HG03439 (cell line): ENCODE measurements around the gene ZNF783.
"Not testable (repeated sequence)": the region's sequence is repeated elsewhere in the genome, so short reads cannot be mapped to it uniquely, and the experiment has no call there.

Experiments used
- ATAC-seq: cut with Tn5 transposase; IDR thresholded peaks from one replicate; pipeline ENCODE4 v1.9.1; 2021; ENCODE audit warnings: mild to moderate bottlenecking, moderate library complexity; ENCODE audit not compliant: unreplicated experiment

Gene ZNF783

DNA sequence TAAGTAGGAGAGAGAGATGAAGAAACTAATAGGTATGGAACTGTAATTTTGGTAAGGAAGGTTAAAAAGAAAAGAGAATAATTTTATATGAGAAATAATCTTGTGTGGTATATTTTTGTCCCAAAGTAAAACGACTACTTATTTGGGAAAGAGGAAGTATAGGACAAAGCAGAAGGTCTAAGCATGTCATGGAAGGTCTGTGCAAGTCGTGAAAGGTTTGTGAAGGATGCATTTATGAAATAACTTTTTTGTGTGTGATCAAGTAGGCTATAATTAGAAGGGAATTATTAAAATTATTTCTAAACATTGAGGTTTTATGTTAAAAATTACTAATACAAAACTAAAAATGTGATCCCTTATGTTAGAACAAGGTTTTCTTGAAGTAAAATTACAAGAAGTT lies 63.3 kb downstream of the ZNF783 start:
- no peak for ATAC-seq

DNA sequence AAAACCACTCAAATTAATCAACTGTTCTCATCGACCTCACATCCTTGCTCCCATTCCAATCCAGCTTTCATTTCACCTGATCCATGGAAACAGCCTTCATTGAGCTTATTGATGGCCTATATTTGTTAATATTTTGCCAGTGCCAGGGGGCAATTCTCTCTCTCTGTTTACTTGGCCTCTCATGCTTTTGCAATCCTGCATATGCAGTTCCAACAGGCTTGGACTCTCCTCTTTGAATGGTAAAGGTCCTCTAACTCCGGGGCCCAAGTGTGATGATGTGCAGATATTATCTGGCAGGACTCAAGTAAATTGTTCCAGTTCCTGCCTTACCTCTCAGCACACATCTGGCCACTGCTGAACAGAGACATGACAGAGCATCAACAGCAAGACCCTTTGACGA lies 67.3 kb downstream of the ZNF783 start:
- ATAC-seq: no peak

DNA sequence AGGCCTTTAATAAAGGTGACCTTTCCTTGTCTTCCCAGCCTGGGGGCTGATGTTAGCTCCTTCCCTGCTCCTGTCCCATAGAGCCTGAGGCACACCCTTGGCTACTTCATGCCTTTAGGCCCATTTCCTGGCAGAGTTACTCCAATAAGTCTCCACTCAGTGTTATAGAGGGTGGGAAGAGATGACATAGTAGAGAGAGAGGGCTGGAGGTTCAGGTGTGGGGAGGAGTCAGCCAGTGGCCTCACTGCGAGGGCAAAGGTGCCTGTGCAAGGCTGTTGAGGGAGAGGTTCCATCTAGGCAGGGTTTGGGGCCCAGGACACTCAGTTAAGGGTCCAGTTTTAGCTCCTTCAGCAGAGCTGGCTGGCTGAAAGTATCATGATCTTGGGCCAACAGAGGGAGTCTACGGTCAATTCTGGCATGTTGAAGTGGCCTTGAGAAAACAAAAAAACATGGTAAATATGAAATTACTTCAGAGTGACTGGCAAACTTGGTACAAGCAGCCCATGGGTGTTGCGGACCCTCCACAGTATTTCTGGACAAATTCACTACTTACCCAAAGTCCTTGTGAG lies 67.9 kb downstream of the ZNF783 start:
- no peak for ATAC-seq

DNA sequence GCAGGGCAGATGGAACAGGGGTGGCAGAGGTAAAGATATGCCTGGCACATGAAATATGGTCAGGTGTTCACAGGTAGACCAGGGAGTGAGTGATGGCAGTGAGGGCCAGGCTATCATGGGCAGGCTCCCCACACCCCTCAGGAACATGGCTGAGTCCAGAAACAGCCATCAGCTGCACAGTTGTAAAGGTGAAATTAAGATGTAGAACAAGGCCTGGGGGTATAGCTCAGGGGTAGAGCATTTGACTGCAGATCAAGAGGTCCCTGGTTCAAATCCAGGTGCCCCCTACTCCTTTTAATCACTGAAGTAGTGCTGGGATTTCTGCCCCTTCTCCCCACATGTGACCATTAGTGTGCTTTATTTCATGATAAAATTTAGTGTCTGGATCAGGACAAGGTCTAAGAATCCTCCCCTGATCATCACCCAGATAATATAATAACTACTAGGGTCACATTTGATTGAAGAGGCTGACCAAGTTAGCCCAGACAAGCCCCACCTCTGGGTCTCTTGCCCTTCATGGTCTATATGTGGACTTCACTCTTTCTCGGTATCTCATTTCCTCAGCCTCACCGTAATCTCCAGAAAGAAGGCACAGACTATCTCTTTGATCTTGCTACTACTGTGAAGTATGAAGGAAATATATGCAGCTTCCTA lies 69.0 kb downstream of the ZNF783 start:
- no peak for ATAC-seq

DNA sequence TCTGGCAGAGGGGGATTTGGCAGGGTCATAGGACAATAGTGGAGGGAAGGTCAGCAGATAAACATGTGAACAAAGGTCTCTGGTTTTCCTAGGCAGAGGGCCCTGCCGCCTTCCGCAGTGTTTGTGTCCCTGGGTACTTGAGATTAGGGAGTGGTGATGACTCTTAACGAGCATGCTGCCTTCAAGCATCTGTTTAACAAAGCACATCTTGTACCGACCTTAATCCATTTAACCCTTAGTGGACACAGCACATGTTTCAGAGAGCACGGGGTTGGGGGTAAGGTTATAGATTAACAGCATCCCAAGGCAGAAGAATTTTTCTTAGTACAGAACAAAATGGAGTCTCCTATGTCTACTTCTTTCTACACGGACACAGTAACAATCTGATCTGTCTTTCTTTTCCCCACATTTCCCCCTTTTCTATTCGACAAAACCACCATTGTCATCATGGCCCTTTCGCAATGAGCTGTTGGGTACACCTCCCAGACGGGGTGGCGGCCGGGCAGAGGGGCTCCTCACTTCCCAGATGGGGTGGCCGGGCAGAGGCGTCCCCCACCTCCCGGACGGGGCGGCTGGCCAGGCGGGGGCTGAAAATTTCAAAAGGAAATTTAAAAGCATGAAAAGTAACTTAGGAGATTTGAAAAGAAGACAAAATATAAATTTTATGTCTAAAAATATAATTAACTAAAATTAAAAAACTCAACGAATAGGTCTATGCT lies 70.8 kb downstream of the ZNF783 start:
- not testable (repeated sequence) for ATAC-seq

DNA sequence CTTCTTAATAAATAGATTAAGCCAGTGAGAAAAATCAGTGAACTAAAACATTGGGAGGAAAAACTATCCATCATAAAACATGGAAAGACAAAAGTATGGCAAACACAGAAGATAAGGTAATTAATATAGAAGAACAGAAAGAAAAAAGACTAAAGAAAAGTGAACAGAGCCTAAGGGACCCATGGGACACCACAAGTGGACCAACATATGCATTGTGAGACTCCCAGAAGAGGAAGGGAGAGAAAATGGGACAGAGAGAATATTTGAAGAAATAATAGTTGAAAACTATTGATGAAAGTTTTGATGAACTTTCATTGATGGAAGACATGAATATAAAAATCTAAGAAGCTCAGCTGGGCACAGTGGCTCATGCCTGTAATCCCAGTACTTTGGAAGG lies 71.3 kb downstream of the ZNF783 start:
- no peak for ATAC-seq

DNA sequence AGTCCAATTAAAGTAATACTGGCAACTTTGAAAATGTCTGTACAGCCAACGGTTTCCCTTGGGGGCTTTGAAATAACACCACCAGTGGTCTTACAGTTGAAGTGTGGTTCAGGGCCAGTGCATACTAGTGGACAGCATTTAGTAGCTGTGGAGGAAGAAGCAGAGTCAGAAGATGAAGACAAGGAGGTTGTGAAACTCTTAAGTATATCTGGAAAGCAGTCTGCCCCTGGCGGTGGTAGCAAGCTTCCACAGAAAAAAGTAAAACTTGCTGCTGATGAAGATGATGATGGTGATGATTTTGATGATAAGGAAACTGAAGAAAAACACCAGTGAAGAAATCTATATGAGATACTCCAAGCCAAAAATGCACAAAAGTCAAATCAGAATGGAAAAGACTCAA lies 72.2 kb downstream of the ZNF783 start:
- ATAC-seq: no peak
